ENCODE measurements around the gene CFH. TPM values are rescaled to one million over a fixed set of nuclear protein-coding genes. Genes with fewer than 3 reads are reported as not detected.

CFH gene
- total and polyA plus RNA-seq, 8 donors: 3.3 to 25.7 (median 7.4) TPM

DNA sequence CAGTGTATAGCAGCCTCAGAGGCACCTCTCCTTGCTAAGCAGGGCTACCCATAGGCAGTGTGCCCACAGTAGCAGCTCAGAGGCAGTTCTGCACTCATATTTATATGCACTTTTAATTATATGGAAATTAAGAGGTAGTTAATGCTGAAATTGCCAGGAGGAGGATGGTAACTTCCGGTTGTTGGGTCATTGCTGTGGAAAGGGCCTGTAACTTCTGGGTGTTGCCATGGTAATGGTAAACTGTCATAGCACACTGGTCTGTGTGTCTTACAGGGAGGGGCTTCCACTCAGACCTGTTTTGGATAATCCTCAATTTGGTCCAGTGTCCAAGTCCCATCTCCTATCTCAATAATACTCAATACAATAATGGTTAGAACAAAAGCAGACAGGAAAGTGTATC, 7.6 kb downstream of the CFH start:
- TF ChIP-seq, protein P1, sequence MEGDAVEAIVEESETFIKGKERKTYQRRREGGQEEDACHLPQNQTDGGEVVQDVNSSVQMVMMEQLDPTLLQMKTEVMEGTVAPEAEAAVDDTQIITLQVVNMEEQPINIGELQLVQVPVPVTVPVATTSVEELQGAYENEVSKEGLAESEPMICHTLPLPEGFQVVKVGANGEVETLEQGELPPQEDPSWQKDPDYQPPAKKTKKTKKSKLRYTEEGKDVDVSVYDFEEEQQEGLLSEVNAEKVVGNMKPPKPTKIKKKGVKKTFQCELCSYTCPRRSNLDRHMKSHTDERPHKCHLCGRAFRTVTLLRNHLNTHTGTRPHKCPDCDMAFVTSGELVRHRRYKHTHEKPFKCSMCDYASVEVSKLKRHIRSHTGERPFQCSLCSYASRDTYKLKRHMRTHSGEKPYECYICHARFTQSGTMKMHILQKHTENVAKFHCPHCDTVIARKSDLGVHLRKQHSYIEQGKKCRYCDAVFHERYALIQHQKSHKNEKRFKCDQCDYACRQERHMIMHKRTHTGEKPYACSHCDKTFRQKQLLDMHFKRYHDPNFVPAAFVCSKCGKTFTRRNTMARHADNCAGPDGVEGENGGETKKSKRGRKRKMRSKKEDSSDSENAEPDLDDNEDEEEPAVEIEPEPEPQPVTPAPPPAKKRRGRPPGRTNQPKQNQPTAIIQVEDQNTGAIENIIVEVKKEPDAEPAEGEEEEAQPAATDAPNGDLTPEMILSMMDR (IDR thresholded peaks at IDR 0.05): no peak
- Histone ChIP-seq H3K9me3 (no peaks in the 10 kb centered on the region), H3K27me3 (no peaks in the 10 kb centered on the region), H3K4me3 (no peak overlapping the region), H3K4me1 (no peaks in the 10 kb centered on the region), H3K27ac (no peak overlapping the region), H3K36me3 (no peaks in the 10 kb centered on the region)
- intact Hi-C loops (cut with DNase I): no loop called here
- DNase-seq (no peak), FAIRE-seq (no peak), ATAC-seq (no peak)
- WGBS, 2 donors: 81% methylated on average over 1 of the region's 1 CpG

DNA sequence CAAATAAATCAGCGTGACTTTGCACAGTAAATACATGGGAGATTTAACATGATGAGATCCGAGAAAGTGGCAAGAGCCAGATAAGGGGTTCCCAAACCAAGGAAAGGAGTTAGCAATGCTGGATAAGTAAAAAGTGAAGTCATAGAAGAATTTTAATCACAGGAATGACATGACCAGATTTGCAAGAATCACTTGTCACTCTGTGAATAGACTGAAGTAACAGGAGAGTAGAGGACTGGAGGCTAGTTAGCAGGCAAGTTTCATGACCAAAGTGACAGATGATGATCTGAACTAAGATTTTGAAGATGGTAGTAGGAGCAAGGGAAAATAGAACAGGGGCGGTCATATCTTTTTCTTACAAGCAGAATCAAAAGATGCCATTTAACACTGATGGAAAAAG, 8.4 kb downstream of the CFH start:
- peaks cover 0 to 5% (median 0%) of the 10 kb centered on the region in 4 donors for H3K27me3 ChIP-seq
- H3K4me3 ChIP-seq: no peak overlapping the region
- H3K4me1 ChIP-seq: no peaks in the 10 kb centered on the region
- FAIRE-seq (no peak), ATAC-seq (no peak), DNase-seq (no peak)
- no peaks in the 10 kb centered on the region for H3K36me3 ChIP-seq
- WGBS, 2 donors: 54 to 58% methylated on average over 3 of the region's 3 CpGs
- no peaks in the 10 kb centered on the region for H3K9me3 ChIP-seq
- H3K27ac ChIP-seq: no peak overlapping the region
- intact Hi-C loops (cut with DNase I): loop anchor here in 2 of 3 donors (10.0 kb wide), 2 partner anchors 295 to 505 kb away; no protein-coding TSS in a partner anchor
- TF ChIP-seq, protein P1 (IDR thresholded peaks at IDR 0.05): no peak

DNA sequence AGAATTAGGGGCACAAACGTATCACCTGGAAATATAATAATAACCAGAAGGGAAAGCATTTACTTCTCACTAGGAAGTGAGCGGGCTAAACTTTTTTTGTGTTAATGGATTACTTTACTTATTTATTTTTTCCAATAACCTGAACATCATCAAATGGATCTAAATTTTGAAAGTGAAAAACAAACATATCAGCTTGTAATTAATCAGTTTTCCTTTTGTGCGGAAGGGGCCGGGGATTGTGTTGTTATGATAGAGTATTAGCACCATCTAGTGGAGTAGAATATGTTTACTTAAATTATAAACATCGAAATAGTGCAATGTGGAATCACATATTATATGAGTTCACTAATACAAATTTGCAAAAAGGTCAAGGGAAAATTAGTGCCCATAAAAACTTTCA, 9.0 kb downstream of the CFH start:
- FAIRE-seq (peak; percentile 97), ATAC-seq (peak; percentile 48 to 94 (median 85)), DNase-seq (no peak)
- H3K4me3 ChIP-seq: no peak overlapping the region
- no peak overlapping the region for H3K27ac ChIP-seq
- WGBS, 2 donors: 10% methylated on average over 5 of the region's 5 CpGs
- H3K4me1 ChIP-seq: no peaks in the 10 kb centered on the region
- H3K9me3 ChIP-seq: no peaks in the 10 kb centered on the region
- peaks cover 0 to 10% (median 0%) of the 10 kb centered on the region in 4 donors for H3K27me3 ChIP-seq
- TF ChIP-seq, protein P1 (IDR thresholded peaks at IDR 0.05): peak in 2 of 4 donors; percentile 30 to 46
- intact Hi-C loops (cut with DNase I): loop anchor here in 2 of 3 donors (10.0 kb wide), 2 partner anchors 296 to 506 kb away; no protein-coding TSS in a partner anchor
- H3K36me3 ChIP-seq: no peaks in the 10 kb centered on the region

DNA sequence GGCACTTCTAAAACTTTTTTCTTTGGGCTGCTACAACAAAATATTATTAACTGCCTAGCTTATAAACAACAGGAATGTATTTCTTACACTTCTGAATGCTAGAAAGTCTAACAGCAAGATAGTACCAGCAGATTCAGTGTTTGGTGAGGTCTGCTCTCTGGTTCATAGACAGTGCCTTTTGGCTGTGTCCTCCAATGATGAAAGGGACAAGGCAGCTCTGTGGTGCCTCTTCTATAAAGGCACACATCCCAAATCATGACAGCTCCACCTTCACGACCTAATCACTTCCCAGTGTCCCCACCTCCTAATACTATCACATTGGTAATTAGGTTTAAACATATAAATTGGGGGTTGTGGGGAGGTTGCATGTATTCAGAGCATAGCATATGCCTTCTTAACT, 9.5 kb downstream of the CFH start:
- ATAC-seq (peak in 1 of 4 donors; percentile 20), DNase-seq (no peak), FAIRE-seq (no peak)
- Histone ChIP-seq H3K9me3 (no peaks in the 10 kb centered on the region), H3K36me3 (no peaks in the 10 kb centered on the region), H3K4me1 (no peaks in the 10 kb centered on the region), H3K27ac (no peak overlapping the region), H3K4me3 (no peak overlapping the region), H3K27me3 (peaks cover 0 to 10% (median 0%) of the 10 kb centered on the region in 4 donors)
- 0 to 5% methylated on average over 1 of the region's 1 CpG for WGBS, 2 donors
- TF ChIP-seq, protein P1 (IDR thresholded peaks at IDR 0.05): no peak
- intact Hi-C loops (cut with DNase I): loop anchor here in 2 of 3 donors (10.0 kb wide), 2 partner anchors 297 to 507 kb away; no protein-coding TSS in a partner anchor

DNA sequence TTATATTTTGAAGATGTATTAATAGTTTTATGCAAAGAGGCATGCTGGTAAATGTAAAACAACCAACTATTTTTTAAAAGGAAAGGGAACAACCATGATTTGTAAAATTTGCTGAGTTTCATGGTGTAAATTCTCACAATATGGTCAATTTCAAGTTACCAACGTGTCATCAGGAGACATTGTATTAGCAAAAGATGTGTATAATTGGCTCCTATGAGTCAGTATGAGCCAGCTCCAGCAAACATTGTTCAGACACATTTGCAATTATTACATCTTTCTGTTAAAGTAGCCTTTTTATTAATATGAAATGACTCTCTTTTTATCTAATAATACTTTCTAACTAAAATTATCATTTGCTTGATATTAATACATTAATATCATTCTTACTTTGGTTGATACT, 15.3 kb downstream of the CFH start:
- Histone ChIP-seq H3K27me3 (peaks cover 0 to 10% (median 0%) of the 10 kb centered on the region in 4 donors), H3K36me3 (no peaks in the 10 kb centered on the region), H3K4me1 (no peaks in the 10 kb centered on the region), H3K27ac (no peak overlapping the region), H3K9me3 (no peaks in the 10 kb centered on the region), H3K4me3 (no peak overlapping the region)
- intact Hi-C loops (cut with DNase I): loop anchor here in 2 of 3 donors (5.0 to 10.0 kb wide), 3 partner anchors 302 to 520 kb away; no protein-coding TSS in a partner anchor
- 45 to 74% methylated on average over 1 of the region's 1 CpG for WGBS, 2 donors
- TF ChIP-seq, protein P1 (IDR thresholded peaks at IDR 0.05): no peak
- DNase-seq: no peak
- no peak for ATAC-seq
- no peak for FAIRE-seq
